Mammary epithelial cell (primary cell): ENCODE data around the gene CATSPER2.
"Not testable (repeated sequence)": the region's sequence is repeated elsewhere in the genome, so short reads cannot be mapped to it uniquely, and the experiment has no call there.

Experiments
- CTCF ChIP-seq, 2 donors: IDR thresholded peaks in 1 of 2; conservative IDR thresholded peaks in 1 of 2; 2 replicates each; pipeline ENCODE4 v1.5.1; 2011 to 2012; ENCODE audit warnings: inconsistent platforms in 2 of 2, low read length in 2 of 2, mild to moderate bottlenecking in 2 of 2, control low read depth in 1 of 2, low read depth in 1 of 2; ENCODE audit not compliant: insufficient read depth in 1 of 2; ENCODE audit errors: extremely low read depth in 1 of 2
- EZH2 ChIP-seq: IDR thresholded peaks from 2 replicates; pipeline ENCODE4 v1.6.1; 2012; ENCODE audit warnings: low read length, inconsistent platforms, borderline replicate concordance

- TF ChIP-seq CTCF (conservative IDR thresholded peaks at IDR 0.05 in 1 of 2, IDR thresholded peaks at IDR 0.05 in 1 of 2; ENCODE audit: extremely low read depth in 1 of 2, insufficient read depth in 1 of 2, low read depth in 1 of 2, low read length in 2 of 2); EZH2: not testable (repeated sequence)
These were observed 44.7 kb upstream of the CATSPER2 start, which contains the start of gene CKMT1A for GRCh38 chr15:43693148-43694022.
